HUDEP-2 (cell line): ENCODE data around the gene ISG15.

Experiments
- DNase-seq, 76 experiments: peaks; one replicate each; lab custom pipeline; 2025; ENCODE audit not compliant: unreplicated experiment in 76 of 76; lab: John Stamatoyannopoulos, UW

The ISG15 gene

DNA sequence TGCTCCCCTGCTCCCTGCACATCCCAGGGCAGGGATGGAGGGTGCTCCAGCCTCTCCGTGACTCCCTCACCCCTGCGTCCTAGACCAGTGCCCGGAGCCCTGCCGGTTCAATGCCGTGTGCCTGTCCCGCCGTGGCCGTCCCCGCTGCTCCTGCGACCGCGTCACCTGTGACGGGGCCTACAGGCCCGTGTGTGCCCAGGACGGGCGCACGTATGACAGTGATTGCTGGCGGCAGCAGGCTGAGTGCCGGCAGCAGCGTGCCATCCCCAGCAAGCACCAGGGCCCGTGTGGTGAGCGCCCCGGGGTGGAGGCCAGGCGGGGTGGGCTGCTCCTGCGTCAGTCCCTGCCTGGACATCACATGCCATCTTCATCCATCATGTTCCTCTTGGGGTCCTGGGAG is 28.6 kb downstream of the ISG15 start:
- no peak for DNase-seq

DNA sequence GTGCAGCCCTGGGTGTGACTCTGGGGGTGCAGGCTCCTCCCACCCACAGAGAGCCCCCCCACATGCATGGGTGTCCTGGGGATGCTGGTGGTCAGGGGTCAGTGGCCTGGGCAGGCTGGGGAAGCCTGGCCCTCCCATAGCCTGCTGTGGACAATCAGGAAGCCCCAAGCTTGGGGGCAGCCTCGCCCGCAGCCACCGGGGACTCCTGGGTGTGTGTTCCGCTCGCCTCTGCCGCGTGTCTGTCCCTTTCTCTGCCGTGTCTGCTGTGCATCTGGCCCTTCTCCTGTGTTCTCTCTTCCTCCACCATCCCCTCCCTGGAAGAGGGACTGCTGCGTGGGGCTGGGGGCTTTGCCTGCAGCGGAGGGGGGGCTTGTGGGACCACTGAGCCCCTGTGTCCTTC is 29.5 kb downstream of the ISG15 start:
- no peak for DNase-seq

DNA sequence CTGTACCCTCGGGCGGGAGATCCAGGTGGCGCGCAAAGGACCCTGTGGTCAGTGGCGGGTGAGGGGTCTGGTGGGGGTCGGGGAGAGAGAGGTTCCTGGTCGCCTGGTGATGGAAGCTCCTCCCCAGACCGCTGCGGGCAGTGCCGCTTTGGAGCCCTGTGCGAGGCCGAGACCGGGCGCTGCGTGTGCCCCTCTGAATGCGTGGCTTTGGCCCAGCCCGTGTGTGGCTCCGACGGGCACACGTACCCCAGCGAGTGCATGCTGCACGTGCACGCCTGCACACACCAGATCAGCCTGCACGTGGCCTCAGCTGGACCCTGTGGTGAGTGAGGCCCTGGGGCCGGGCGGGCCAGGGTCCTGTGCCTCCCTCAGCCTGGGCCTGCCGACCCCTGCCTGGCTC is 30.1 kb downstream of the ISG15 start:
- DNase-seq, result no peak

- no peak for DNase-seq
Measured at GRCh38 chr1:1043921-1044320, 30.6 kb downstream of the ISG15 start.

GRCh38 chr1:1044455-1045078 is 31.3 kb downstream of the ISG15 start:
- no peak for DNase-seq

GRCh38 chr1:1045129-1045528 is 31.8 kb downstream of the ISG15 start:
- DNase-seq, result no peak

- no peak for DNase-seq
Measured at GRCh38 chr1:1046243-1046642, 32.9 kb downstream of the ISG15 start.

DNA sequence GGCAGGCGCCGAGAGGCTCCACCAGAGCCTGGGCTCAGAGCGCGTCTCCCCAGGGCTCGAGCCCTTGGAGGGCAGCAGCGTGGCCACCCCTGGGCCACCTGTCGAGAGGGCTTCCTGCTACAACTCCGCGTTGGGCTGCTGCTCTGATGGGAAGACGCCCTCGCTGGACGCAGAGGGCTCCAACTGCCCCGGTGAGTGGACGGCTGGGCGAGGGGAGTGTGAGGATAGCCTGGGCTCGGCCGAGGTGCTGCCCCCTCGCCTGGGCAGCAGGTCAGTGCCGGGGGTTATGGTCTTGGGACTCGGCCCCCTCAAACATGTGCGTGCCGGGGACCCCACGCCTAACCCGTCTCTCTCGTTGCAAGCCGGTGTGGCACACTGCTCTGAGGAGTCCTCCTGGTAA is 33.5 kb downstream of the ISG15 start:
- no peak for DNase-seq

- no peak for DNase-seq
Measured at GRCh38 chr1:1047407-1047806, 34.1 kb downstream of the ISG15 start.

GRCh38 chr1:1047963-1048362 is 34.7 kb downstream of the ISG15 start:
- no peak for DNase-seq

- no peak for DNase-seq
Measured at GRCh38 chr1:1048765-1049164, 35.5 kb downstream of the ISG15 start.

- no peak for DNase-seq
Measured at GRCh38 chr1:1049318-1050165, 36.2 kb downstream of the ISG15 start.

- DNase-seq, result peak in 7 of 76 experiments; percentile 8 to 49 (median 23)
Measured at GRCh38 chr1:1050577-1051052, 37.3 kb downstream of the ISG15 start.

- DNase-seq, result no peak
Measured at GRCh38 chr1:1051127-1051810, 38.0 kb downstream of the ISG15 start.

- DNase-seq, result no peak
Measured at GRCh38 chr1:1052003-1052840, 38.9 kb downstream of the ISG15 start.

GRCh38 chr1:1053022-1053421 is 39.7 kb downstream of the ISG15 start:
- no peak for DNase-seq

DNA sequence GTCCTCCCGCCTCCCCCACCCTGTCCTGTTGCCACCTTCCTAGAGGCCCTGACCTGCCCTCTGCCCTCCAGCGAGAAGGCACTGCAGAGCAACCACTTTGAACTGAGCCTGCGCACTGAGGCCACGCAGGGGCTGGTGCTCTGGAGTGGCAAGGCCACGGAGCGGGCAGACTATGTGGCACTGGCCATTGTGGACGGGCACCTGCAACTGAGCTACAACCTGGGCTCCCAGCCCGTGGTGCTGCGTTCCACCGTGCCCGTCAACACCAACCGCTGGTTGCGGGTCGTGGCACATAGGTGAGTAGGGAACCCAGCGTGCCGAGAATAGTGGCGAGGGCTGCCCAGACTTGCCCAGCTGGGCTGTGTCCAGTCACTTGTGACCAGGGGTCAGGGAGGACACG is 40.4 kb downstream of the ISG15 start:
- no peak for DNase-seq

GRCh38 chr1:1054099-1054700 is 40.9 kb downstream of the ISG15 start:
- DNase-seq, result no peak

DNA sequence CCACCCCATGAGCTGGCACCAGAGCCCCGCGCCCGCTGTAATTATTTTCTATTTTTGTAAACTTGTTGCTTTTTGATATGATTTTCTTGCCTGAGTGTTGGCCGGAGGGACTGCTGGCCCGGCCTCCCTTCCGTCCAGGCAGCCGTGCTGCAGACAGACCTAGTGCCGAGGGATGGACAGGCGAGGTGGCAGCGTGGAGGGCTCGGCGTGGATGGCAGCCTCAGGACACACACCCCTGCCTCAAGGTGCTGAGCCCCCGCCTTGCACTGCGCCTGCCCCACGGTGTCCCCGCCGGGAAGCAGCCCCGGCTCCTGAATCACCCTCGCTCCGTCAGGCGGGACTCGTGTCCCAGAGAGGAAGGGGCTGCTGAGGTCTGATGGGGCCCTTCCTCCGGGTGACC is 41.7 kb downstream of the ISG15 start:
- DNase-seq, result no peak
